ENCODE results near the gene FOXO6.

The FOXO6 gene

DNA sequence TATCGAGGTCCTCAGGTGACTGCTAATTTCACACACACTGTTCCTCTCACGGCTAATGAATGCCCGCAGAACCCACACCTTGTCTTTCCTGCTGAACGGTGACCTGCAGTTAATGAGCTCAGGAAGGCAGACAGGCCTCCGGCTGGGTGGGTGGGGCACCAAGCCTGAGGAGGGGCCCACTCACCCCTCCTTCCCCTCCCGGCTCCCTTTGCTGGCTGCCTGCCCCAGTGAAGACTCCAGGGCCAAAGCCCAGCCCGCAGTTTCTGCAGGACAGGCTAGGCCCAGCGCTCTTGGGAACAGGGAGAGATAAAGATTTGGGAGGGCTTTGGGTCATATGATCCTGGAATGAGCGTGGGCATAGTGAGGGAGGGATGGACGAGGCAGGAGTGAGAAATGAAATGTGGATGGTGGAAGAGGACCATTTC is 26.4 kb downstream of the FOXO6 start:
- no peak for DNase-seq (ENCODE audit: low read depth, low spot score)
- ChIA-PET CTCF (interaction anchor here (0.8 to 2.1 kb wide), 4 partner anchors 30 to 120 kb away, joined by 3 to 7 read pairs (median 5); no protein-coding TSS in a partner anchor), POLR2A (no interaction called here)
- TF ChIP-seq, protein P1, sequence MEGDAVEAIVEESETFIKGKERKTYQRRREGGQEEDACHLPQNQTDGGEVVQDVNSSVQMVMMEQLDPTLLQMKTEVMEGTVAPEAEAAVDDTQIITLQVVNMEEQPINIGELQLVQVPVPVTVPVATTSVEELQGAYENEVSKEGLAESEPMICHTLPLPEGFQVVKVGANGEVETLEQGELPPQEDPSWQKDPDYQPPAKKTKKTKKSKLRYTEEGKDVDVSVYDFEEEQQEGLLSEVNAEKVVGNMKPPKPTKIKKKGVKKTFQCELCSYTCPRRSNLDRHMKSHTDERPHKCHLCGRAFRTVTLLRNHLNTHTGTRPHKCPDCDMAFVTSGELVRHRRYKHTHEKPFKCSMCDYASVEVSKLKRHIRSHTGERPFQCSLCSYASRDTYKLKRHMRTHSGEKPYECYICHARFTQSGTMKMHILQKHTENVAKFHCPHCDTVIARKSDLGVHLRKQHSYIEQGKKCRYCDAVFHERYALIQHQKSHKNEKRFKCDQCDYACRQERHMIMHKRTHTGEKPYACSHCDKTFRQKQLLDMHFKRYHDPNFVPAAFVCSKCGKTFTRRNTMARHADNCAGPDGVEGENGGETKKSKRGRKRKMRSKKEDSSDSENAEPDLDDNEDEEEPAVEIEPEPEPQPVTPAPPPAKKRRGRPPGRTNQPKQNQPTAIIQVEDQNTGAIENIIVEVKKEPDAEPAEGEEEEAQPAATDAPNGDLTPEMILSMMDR (IDR thresholded peaks at IDR 0.05; ENCODE audit: insufficient read depth, low read length, missing control alignments): no peak
- H3K4me3 ChIP-seq (ENCODE audit: low read depth, low read length): no peak overlapping the region

DNA sequence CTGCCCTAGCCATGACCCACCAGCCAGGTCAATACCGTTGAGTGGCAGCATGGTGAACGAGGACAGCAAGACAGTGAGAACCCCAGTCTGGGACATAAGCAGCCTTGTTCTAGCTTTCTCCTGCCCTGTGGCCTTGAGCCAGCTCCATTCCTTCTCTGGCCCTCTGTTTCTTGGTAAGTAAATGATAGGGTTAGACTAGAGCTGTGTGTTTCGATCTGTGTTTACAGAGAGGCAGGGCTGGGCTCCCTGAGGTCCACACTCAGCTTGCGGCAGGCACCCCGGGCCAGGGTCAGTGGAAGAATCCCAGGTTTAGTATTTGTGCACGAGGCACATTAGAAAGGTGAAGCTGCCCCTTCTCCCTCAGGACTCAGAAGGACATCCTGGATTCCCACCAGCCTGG is 27.3 kb downstream of the FOXO6 start:
- TF ChIP-seq, protein P1 (IDR thresholded peaks at IDR 0.05; ENCODE audit: insufficient read depth, low read length, missing control alignments): no peak
- ChIA-PET CTCF (interaction anchor here (0.8 to 1.0 kb wide), 2 partner anchors 29 to 106 kb away, joined by 3 to 4 read pairs; no protein-coding TSS in a partner anchor), POLR2A (no interaction called here)

DNA sequence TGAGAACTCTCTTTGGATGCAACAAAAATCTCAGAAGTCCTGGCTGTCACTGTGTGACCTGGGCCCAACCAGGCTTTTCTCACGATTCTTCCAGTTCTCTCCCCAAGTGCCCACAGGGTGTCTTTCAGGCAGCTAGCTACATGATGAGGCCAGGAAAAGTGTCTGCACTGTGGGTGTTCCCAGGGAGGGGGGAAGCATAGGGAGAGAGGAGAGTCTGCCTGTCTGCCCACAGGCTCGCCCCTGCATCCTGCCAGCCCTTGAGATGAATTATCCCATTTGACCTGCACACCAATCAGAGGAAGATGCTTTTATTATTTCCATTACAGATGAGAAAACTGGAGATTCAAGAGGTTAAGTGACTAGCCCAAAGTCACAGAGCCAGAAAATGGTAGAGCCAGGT is 27.8 kb downstream of the FOXO6 start:
- DNase-seq (ENCODE audit: low read depth, low spot score): no peak
- POLR2A ChIA-PET: no interaction called here
- H3K4me3 ChIP-seq (ENCODE audit: low read depth, low read length): no peak overlapping the region
- TF ChIP-seq, protein P1 (IDR thresholded peaks at IDR 0.05; ENCODE audit: insufficient read depth, low read length, missing control alignments): no peak
- CTCF ChIA-PET: interaction anchor here (0.8 to 1.0 kb wide), 2 partner anchors 29 to 106 kb away, joined by 3 to 4 read pairs; no protein-coding TSS in a partner anchor

More for the DNA sequence above, 27.3 kb downstream of the FOXO6 start:
- no peak for DNase-seq (ENCODE audit: low read depth, low spot score)
- no peak overlapping the region for H3K4me3 ChIP-seq (ENCODE audit: low read depth, low read length)

- ChIA-PET CTCF (interaction anchor here (0.9 to 2.0 kb wide), 2 partner anchors 27 to 105 kb away, joined by 3 to 10 read pairs; no protein-coding TSS in a partner anchor), POLR2A (no interaction called here)
- TF ChIP-seq, protein P1 (IDR thresholded peaks at IDR 0.05; ENCODE audit: insufficient read depth, low read length, missing control alignments): no peak
- no peak overlapping the region for H3K4me3 ChIP-seq (ENCODE audit: low read depth, low read length)
- DNase-seq (ENCODE audit: low read depth, low spot score): no peak
Observed at GRCh38 chr1:41390166-41390565, 28.9 kb downstream of the FOXO6 start.

DNA sequence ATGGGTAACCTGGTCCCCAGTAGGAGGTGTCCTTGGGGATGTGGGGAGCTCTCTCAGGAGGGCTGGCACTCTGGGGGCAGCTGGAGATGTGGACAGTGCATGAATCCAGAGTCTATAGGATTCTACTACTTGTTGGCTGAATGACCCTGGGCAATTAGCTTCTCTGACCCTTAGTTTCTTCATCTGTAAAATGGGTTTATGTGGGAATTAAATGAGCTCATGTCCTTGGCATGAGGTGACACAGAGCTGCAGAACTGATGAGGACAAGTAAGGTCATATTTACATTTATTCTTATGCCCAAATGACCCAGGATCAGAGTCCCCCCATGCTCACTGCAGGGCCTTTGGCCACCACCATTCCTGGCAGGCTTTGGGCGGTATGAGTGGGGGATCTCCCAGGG is 29.3 kb downstream of the FOXO6 start:
- ChIA-PET CTCF (interaction anchor here (0.9 to 2.0 kb wide), 2 partner anchors 27 to 105 kb away, joined by 3 to 10 read pairs; no protein-coding TSS in a partner anchor), POLR2A (no interaction called here)
- no peak overlapping the region for H3K4me3 ChIP-seq (ENCODE audit: low read depth, low read length)
- no peak for DNase-seq (ENCODE audit: low read depth, low spot score)
- TF ChIP-seq, protein P1 (IDR thresholded peaks at IDR 0.05; ENCODE audit: insufficient read depth, low read length, missing control alignments): no peak

DNA sequence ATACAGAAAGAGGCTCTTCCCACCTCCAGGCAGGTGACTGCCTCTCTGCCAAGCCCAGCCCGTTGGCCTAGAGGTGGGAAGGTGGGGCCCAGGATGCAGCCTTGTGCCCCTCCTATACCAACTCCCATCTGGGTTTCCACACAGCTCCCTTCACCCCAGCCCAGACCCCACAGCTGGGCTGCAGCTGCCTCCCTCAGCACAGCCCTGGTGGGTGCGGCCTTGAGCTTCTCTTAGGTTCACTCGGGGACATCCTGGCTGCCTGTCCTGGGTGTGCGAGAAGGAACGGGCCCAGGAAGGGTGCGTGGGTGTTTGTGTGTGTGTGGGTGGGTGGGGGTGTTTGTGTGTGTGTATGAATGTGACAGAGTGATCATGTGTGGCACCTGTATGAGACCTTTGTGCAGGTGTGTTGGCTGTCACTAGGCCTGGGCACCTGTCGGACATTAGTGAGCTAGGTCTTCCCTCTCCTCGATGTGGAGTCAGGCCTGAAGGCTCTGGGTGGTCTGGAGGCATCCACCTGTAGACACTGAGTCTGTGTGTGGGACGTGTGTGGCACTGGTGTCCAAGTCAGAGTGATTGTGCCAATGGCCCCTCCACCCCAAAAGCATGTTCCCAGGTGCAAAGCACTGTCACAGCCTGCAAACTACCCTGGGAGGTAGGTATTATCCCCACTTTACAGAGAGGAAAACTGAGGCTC is 30.7 kb downstream of the FOXO6 start:
- ChIA-PET POLR2A (no interaction called here), CTCF (interaction anchor here (1.0 to 1.9 kb wide), 2 partner anchors 9 to 110 kb away, joined by 3 to 5 read pairs; no protein-coding TSS in a partner anchor)
- H3K4me3 ChIP-seq (ENCODE audit: low read depth, low read length): no peak overlapping the region
- no peak for DNase-seq (ENCODE audit: low read depth, low spot score)
- TF ChIP-seq, protein P1 (IDR thresholded peaks at IDR 0.05; ENCODE audit: insufficient read depth, low read length, missing control alignments): no peak

Data from AG04449 (cell line).